Measurements from ENCODE around the gene MAP4K4. TPM values are rescaled to one million over a fixed set of nuclear protein-coding genes. Genes with fewer than 3 reads are reported as not detected.

MAP4K4 gene
- total RNA-seq, 4 donors from 2014 or later, result 29.6 to 56.6 (median 38.2) TPM

- no peak overlapping the region for H3K27ac ChIP-seq
Measured at GRCh38 chr2:101848769-101849410, 151.4 kb downstream of the MAP4K4 start.

GRCh38 chr2:101850450-101850849 is 152.9 kb downstream of the MAP4K4 start:
- Histone ChIP-seq H3K4me1 (peaks cover 14% of the 10 kb centered on the region), H3K4me3 (no peak overlapping the region), H3K27ac (no peak overlapping the region), H3K36me3 (peaks cover 25% of the 10 kb centered on the region), H3K9me3 (no peaks in the 10 kb centered on the region), H3K27me3 (no peaks in the 10 kb centered on the region)
- TF ChIP-seq CTCF (IDR thresholded peaks at IDR 0.05) (no peak), POLR2A (IDR thresholded peaks at IDR 0.05) (no peak), POLR2AphosphoS5 (IDR thresholded peaks at IDR 0.05) (no peak), EP300 (IDR thresholded peaks at IDR 0.05) (no peak)
- DNase-seq (ENCODE audit: low spot score in 2 of 2), result no peak
- 47% methylated on average over 2 of the region's 2 CpGs for WGBS

More at GRCh38 chr2:101848769-101849410, 151.4 kb downstream of the MAP4K4 start:
- Histone ChIP-seq H3K4me1 (peaks cover 11% of the 10 kb centered on the region), H3K27me3 (no peaks in the 10 kb centered on the region), H3K9me3 (no peaks in the 10 kb centered on the region), H3K4me3 (no peak overlapping the region), H3K36me3 (peaks cover 39% of the 10 kb centered on the region)
- 65% methylated on average over 6 of the region's 6 CpGs for WGBS
- DNase-seq (ENCODE audit: low spot score in 2 of 2), result no peak
- TF ChIP-seq POLR2AphosphoS5 (IDR thresholded peaks at IDR 0.05) (no peak), POLR2A (IDR thresholded peaks at IDR 0.05) (no peak), CTCF (IDR thresholded peaks at IDR 0.05) (no peak), EP300 (IDR thresholded peaks at IDR 0.05) (no peak)

- Histone ChIP-seq H3K4me3 (no peak overlapping the region), H3K4me1 (peaks cover 14% of the 10 kb centered on the region), H3K9me3 (no peaks in the 10 kb centered on the region), H3K27ac (no peak overlapping the region), H3K27me3 (no peaks in the 10 kb centered on the region), H3K36me3 (peaks cover 25% of the 10 kb centered on the region)
- 75% methylated on average over 2 of the region's 2 CpGs for WGBS
- TF ChIP-seq POLR2AphosphoS5 (IDR thresholded peaks at IDR 0.05), result no peak
- no peak for TF ChIP-seq CTCF (IDR thresholded peaks at IDR 0.05)
- no peak for TF ChIP-seq EP300 (IDR thresholded peaks at IDR 0.05)
- no peak for TF ChIP-seq POLR2A (IDR thresholded peaks at IDR 0.05)
- DNase-seq (ENCODE audit: low spot score in 2 of 2), result no peak
Measured at GRCh38 chr2:101850991-101851390, 153.5 kb downstream of the MAP4K4 start.

- Histone ChIP-seq H3K36me3 (peaks cover 11% of the 10 kb centered on the region), H3K27me3 (no peaks in the 10 kb centered on the region), H3K4me1 (peaks cover 14% of the 10 kb centered on the region), H3K27ac (no peak overlapping the region), H3K9me3 (no peaks in the 10 kb centered on the region), H3K4me3 (no peak overlapping the region)
- TF ChIP-seq POLR2A (IDR thresholded peaks at IDR 0.05), result no peak
- TF ChIP-seq CTCF (IDR thresholded peaks at IDR 0.05), result no peak
- TF ChIP-seq EP300 (IDR thresholded peaks at IDR 0.05), result no peak
- TF ChIP-seq POLR2AphosphoS5 (IDR thresholded peaks at IDR 0.05), result no peak
- DNase-seq (ENCODE audit: low spot score in 2 of 2), result no peak
- 31% methylated on average over 2 of the region's 2 CpGs for WGBS
Measured at GRCh38 chr2:101852824-101853223, 155.3 kb downstream of the MAP4K4 start.

GRCh38 chr2:101854877-101855276 is 157.4 kb downstream of the MAP4K4 start:
- no peaks in the 10 kb centered on the region for H3K9me3 ChIP-seq
- TF ChIP-seq POLR2A (IDR thresholded peaks at IDR 0.05), result no peak
- TF ChIP-seq EP300 (IDR thresholded peaks at IDR 0.05), result no peak
- no peak for TF ChIP-seq POLR2AphosphoS5 (IDR thresholded peaks at IDR 0.05)
- TF ChIP-seq CTCF (IDR thresholded peaks at IDR 0.05), result no peak
- H3K4me3 ChIP-seq, result no peak overlapping the region
- DNase-seq (ENCODE audit: low spot score in 2 of 2), result no peak
- H3K4me1 ChIP-seq, result peaks cover 9% of the 10 kb centered on the region
- peaks cover 19% of the 10 kb centered on the region for H3K36me3 ChIP-seq
- 48% methylated on average over 4 of the region's 4 CpGs for WGBS
- no peak overlapping the region for H3K27ac ChIP-seq
- H3K27me3 ChIP-seq, result no peaks in the 10 kb centered on the region

Data from suprapubic skin (tissue), 4 donors.